Stimulated activated CD4-positive, alpha-beta T cell treated with anti-CD3 and anti-CD28 coated beads, TNF-alpha, amount 100 ng/mL, for 24 hours (primary cell): ENCODE data around the gene ARHGEF12.

ENCODE experiments used
- DNase-seq, 3 experiments: peaks; one replicate each; pipeline ENCODE4 v3.0.0-alpha.2; 2020; ENCODE audit warnings: low read depth in 3 of 3

The ARHGEF12 gene

DNA sequence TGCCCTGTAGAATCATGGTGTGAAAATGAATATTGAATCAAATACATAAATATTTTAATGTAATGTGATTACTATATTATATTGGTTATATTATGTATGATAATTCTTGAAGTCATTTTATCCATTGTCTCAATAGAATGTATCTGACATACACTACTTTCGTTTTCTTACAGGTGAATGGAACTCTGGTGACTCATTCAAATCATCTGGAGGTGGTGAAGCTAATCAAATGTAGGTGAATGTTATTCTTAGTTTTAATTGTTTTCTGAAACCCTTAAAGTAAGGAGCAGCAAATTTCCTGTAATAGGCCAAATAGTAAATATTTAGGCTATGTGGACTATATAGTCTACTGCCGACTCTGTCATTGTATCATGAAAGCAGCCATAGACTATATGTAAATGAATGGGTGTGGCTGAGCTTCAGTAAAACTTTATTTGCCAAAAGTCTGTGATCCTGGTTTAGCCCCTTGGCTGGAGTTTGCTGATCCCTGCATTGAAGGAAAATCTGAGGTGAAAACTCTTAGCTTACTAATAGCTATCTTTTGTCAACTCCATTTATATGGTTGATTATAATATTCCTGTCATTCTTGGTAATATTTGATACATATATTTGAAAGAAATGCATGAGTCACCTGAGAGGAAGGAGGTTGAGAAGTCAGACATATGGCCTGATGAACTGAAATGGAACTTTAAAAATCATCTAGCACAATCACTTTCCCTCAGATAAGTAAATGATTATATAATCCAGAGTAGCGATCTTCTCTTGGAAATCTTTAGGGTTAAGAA, 88.2 kb downstream of the ARHGEF12 start:
- DNase-seq: no peak

DNA sequence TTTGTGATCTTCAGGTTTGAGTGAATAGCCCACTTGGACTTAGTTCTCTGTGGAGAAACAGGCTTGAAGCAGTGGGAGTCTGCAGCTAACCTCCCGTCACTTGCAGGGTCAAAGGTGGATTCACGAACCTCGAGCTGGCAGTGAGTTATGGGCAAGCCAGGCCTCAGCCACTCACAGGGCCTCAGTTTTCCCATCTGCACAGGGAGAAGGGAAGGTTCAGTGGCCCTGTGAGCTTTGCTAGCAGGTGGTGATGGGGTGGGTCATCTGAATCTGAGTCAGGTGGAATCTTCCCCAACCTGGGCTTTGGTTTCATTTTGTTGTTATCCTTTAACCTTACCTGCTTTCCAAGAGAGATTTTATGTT, 88.7 kb downstream of the ARHGEF12 start:
- no peak for DNase-seq

DNA sequence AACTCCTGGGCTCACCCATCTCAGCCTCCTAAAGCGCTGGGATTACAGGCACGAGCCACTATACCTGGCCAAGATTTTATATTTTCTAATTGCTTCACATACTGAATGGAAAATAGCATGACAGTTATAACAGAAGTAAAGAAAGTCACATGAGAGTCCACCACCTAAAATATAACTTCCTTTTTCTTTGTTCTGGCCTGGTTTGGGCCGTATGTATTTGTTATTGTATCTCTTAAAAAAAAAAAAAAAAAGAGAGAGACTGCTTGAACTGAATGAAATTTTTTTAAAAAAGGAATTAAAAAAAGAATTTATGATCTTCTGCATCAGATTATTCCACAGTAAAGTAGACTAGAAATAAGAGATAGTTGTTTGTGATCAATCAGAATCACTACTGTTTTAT, 89.3 kb downstream of the ARHGEF12 start:
- no peak for DNase-seq

DNA sequence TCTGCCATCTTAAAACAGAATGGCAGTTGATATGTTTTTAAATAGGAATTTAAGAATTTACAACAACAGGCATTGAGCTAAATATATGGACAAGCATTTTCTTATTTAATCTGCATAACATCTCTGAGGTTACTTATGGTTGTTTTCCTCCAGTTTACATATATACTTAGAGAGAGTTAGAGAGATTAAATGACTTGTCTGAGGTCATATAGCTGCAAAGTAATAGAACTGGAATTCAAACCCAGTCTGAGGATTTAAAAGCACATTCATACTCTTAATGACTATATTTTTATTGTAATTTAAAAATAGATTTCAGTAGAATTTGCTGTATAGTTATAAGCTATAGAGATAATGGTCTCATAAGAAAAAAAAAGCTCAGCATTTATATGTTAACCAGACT, 93.9 kb downstream of the ARHGEF12 start:
- DNase-seq: no peak

DNA sequence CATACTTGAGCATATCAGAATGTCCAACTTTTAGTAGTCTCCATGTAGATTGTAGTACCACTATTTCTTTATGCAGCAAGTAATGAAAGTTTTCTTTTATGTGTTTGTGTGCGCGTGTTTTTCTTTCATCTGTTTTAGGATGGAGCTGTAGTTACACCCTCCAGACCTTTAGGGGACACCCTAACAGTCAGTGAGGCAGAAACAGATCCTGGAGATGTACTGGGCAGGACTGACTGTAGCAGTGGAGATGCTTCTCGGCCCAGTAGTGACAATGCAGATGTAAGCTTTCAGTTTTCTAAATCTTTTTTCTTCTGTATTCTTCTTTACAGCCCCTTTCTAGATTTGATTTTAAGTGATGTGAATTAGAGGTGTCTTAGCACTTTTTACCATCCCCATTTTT, 95.4 kb downstream of the ARHGEF12 start:
- no peak for DNase-seq

DNA sequence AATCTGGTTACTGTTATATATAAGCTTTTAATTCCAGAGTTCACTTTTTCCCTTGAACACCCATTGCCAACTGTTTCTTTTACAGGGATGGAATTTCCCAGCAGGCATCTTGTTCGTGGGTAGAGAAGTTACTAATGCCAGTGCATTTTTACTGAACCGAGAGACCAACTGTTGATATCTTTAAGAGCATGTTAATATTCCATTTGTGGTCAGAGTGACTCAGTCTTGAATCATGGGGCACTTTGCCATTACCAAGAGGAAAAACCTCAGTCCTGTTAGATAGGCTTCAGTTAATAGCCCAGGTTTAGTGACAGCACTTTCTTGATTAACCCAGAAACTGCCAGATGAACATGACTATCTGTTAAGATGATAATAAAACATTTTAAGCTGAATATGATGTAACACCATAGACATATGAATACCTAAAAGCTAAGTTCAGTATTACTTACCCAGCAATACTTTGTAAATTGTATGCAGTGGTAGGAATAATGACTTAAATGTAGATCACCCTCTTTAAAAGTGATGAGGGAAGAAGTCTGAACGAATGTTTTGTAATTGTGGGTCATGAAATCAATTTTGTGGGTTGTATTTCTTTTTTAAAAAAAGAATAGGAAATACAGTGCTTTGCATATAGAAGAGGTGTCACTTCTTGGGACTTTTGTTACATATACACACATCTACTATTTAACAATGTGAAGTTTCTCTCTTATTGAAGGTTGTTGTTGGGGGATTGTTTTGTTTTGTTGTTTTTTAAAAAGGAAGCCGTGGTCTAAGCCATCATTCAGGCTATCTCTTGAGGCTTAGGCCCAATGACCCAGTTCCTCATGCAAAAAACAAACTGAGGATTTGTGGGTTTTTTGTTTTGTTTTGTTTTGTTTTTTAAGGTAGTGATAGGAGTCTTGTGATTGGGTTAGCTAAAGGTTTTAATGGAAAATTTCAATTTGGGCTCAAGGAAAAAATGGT, 96.1 kb downstream of the ARHGEF12 start:
- DNase-seq: peak in 1 of 3 experiments; percentile 28

DNA sequence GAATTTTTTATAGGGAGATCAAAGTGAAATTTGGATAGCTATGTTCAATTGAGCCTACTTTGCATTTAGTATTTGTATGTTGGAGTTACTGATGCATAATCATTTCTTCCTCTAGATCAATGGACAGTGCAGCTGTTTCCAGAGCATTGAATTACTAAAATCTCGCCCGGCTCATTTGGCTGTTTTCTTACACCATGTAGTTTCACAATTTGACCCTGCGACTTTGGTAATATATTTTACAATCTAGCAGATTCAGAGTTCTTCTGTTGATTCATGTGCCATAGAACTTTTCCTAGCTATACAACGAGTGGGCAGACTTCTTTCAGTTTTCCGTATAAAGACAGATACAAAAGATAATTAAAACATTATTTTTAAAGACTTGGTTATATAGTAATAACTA, 105.4 kb downstream of the ARHGEF12 start:
- DNase-seq: no peak

DNA sequence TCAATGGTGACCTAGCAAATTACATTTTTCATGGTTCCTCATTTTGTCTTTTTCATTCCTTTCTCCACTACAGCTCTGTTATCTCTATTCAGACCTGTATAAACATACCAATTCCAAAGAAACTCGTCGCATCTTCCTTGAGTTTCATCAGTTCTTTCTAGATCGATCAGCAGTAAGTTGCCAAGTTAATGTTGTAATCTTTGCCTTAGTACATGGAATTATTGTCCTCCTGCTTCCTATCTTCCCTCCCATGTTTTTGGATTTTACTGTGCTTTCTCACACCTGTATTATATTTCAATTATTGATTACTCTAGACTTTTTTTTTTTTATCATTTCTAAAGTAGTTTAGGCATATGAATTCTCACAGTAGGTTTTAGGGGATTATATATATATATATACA, 105.8 kb downstream of the ARHGEF12 start:
- no peak for DNase-seq

DNA sequence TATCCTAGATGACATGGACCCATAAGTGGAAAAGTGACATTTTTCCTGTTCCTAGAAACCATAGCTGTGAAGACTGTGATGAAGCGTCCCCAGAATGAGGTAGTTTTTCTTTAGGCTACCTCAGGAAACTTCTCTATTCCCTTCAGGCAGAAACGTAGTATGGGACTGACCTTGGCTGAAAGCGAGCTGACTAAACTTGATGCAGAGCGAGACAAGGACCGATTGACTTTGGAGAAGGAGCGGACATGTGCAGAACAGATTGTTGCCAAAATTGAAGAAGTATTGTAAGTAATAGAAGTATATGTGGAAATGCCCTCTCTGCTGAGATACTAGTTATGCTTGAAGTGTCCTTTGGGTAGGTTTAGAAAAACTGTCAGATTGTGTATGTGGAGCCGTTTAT, 110.6 kb downstream of the ARHGEF12 start:
- DNase-seq: no peak

DNA sequence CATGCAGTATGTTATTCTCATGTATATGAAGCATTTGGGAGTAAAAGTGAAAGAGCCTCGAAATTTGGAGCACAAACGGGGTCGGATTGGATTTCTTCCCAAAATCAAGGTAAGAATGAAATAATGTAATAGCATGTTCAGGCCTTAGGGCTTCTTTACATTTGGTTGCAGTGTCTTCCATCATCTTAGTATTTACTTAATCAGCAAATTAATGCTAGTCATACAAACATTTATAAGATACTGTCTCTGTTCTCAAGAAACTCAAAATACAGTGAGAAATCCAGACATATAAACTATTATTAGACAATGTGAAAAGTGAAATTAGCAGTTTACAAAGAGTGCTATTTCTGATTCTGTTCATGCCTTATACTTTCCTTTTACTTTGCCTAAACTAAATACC, 112.0 kb downstream of the ARHGEF12 start:
- no peak for DNase-seq

DNA sequence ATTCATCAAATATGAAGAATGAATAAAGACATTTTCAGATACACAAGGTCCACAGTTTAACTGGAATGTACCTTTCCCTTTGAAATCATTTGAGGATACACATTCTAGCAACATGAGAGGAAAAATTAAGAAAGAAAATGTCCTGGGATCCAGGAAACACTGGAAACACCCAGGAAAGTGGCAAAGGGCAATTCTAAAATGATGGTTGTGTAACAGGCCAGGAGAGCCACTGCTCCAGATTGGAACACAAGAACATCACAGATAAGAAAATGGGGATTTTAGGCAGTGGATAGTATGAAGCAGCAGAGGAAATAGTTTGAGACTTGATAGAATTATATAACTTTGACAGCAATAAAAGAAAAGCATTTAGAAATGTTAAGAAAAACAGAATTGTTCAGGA, 119.3 kb downstream of the ARHGEF12 start:
- no peak for DNase-seq

DNA sequence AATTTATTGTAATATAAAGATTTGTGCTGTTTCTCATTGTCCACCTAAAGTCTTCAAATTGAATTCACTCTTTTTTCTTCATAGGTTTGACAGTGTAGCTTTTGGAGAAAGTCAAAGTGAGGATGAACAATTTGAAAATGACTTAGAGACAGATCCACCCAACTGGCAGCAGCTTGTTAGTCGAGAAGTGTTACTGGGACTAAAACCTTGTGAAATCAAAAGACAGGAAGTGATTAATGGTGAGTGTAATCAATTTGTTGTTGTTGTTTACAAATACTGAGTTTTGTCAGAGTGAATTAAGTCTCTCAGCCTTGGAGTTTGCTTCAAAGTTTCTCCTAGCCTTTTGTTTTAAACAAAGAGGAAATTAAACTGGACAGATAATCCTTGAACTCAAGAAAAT, 121.8 kb downstream of the ARHGEF12 start:
- no peak for DNase-seq

DNA sequence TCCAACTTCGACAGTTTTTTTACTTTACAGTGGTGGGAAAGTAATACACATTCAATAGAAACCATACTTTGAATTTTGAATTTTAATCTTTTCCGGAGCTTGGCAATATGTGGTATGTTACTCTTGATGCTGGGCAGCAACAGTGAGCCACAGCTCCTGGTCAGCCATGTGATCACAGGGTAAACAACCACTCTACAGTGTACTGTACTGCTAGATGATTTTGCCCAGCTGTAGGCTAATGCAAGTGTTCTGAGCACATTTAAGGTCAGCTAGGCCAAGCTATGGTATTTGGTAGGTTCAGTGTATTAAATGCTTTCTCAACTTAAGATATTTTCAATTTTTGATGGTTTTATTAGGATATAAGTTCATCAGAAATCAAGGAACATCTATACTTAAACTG, 126.6 kb downstream of the ARHGEF12 start:
- no peak for DNase-seq

DNA sequence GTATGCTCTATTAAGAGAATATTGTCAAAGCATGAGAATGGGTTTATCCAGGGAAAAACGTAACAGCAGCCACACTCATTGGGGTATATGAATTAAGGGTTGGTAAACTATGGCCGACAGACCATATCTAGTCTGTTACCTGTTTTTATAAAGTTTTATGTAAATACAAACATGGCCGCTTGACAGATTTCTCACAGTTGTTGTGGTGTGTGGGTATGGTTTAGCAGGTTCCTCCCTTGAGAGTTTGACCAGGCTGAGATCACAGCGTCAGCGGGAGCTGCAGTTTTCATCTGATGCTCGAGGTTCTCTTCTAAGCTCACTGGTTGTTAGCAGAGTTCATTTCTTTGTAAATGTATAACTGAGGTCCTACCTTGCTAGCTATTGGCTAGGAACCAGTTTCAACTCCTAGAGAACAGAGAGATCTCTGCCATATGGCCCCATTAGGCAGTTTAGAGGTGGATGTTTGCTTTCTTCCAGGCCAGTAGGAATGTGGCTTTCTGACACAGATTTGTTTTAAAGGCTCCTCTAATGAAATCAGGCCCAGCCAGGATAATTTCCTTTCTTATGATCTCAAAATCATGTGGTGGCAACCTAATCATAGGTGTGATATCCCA, 129.8 kb downstream of the ARHGEF12 start:
- DNase-seq: no peak

DNA sequence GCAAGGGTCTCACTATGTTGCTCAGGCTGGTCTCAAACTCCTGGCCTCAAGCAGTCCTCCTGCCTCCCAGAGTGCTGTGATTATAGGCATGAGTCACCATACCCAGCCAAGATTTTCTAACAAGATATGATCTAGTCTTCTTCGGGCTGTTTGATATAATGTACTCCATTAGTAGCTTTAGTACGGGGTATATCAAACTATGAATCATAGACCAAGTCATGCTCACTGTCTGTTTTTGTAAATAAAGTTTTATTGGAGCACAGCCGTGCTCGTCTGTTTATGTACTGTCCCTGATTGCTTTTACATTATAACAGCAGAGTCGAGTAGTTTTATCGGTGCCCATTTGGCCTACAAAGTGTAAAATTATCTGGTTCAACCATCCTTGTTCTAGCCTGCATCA, 131.4 kb downstream of the ARHGEF12 start:
- DNase-seq: no peak

DNA sequence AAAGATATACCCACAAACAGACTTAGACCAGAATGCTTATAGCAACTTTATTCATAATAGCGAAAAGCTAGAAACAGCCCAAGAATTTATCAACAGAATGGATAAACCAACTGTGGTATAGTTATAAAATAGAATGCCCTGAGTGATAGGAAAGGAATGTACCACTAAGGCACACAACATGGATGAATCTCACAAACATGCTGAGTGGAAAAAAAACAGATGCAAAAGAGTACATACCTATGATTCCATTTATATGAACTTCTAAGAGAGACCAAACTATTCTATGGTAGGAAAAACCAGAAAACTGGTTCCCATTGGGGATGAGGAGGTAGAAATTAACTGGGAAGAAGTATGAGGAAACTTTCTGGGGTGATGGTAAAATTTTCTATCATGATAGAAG, 134.9 kb downstream of the ARHGEF12 start:
- DNase-seq: no peak

DNA sequence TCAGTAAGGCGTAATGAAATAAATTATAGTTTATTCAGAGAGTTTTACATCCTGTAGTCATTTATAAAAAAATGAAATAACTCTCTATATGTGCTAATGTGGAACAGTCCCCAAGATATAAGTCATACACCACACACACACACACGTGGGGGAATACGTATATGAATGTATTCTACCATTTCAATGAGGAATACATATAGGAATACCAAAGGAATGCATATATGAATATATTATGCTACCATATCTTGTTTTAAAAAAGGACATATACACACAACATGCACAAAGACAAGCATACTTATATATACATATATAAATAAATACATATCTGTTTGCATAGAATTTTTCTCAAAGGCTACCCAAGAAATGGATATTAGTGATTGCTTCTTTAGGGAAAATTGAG, 135.8 kb downstream of the ARHGEF12 start:
- no peak for DNase-seq

DNA sequence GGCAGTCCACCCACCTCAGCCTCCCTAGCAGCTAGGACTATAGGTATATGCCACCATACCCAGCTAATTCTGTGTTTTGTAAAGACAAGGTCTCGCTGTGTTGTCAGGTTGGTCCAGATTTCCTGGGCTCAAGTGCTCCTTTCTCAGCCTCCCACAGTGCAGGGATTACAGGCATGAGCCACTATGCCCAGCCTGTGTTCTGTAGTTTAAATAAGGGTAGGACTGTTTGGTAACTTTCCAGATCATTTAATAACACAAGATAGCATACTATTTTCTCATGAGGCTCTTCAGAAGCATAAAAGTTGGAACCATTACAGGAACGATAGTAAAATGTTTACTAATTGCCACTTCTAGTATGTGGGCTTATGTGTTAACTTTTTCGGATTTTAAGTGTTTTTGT, 137.3 kb downstream of the ARHGEF12 start:
- DNase-seq: no peak

DNA sequence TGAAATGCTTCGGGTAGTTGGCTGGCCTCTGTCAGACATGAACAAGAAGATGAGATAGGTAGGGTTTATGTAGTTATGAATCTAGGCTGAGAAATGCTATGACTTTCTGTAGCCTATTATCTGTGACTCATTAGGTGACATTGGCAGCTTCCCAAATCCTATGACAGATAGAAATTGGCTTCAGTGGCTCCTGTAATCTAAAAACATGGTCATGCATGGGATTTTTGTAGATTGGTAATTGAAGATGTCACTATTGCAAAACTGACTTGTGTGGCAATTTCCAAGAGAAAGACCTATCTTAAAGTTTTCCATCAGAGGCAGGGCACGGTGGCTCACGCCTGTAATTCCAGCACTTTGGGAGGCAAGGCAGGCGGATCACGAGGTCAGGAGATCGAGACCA, 145.9 kb downstream of the ARHGEF12 start:
- no peak for DNase-seq

DNA sequence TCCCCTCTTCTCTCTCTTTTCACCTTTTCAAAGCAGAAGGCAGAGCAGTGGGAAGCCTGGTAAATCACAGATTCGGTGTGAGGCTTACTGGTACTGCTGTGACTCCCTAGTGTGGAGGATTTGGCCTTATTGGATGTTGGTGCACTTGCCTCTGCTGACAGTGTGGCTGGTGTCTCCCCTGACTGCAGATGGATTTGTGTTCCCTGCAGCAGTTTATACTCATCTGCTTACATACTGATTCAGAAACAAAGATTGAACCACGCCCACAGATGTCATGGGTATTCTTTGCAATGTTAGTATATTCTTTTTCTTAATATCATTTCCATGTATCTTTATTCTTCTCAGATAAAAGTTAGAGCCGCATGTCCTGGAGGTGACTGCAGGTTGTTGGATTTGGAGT, 148.5 kb downstream of the ARHGEF12 start:
- no peak for DNase-seq

DNA sequence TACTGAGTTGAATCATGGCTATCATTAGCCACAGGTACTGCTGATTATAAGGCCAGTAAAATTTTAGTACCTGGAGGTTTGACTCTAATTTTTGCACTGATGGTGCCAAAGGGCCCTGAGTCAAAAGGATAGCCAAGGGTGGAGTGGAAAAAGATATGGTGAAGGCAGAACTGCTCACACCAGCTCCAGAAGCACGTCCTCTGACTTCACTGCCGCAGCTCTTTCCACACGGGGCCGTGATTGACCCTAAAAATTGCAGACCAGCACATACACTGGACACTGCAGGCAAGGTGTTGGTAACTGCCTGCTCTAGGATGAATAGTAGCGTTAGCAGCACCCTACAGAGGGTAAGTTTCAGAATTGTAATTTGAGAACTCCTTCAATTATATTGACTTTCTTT, 149.9 kb downstream of the ARHGEF12 start:
- DNase-seq: no peak

DNA sequence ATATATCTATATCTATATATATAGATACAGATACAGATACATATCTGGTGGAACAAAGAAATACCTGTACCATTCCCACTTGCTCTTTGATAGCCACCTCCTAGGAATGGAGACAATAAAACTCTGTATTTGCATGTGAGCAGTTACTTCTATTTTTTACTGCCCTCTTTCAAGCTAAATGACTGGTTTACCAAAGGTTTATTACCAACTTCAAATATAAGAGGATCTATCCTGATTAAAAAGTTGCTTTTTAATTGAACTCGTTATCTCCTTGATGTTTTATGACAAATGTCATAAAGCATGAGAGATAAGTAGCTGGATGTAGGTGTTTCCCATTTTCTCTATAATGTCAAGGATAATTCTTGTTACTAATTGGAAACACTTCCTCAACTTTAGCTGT, 153.6 kb downstream of the ARHGEF12 start:
- no peak for DNase-seq

DNA sequence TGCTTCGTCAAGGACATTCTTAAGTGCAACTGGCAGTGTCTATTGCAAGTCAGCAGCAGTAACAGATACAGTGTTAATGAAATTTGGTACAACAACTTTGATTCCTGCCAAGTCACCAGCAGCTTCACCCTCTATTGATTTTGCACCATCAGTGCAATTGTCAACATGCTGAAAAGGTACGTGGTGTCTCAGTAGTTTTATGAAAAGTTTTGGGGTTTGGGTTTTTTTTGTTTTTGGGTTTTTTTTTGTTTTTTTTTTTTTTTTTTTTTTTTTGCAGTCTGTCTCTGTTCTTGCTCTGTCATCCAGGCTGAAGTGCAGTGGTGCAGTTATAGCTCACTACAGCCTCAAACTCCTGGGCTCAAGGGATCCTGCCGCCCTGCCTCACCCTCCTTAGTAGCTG, 156.3 kb downstream of the ARHGEF12 start:
- DNase-seq: no peak
